ENCODE measurements around the gene CNIH3. TPM values are rescaled to one million over a fixed set of nuclear protein-coding genes. Genes with fewer than 3 reads are reported as not detected.
"Not testable (repeated sequence)": the region's sequence is repeated elsewhere in the genome, so short reads cannot be mapped to it uniquely, and the experiment has no call there.

CNIH3 gene
- 10 to 100 TPM in 1 of 2 donors, 1 to 10 TPM in 1; 7.9 to 15.3 TPM for total RNA-seq

DNA sequence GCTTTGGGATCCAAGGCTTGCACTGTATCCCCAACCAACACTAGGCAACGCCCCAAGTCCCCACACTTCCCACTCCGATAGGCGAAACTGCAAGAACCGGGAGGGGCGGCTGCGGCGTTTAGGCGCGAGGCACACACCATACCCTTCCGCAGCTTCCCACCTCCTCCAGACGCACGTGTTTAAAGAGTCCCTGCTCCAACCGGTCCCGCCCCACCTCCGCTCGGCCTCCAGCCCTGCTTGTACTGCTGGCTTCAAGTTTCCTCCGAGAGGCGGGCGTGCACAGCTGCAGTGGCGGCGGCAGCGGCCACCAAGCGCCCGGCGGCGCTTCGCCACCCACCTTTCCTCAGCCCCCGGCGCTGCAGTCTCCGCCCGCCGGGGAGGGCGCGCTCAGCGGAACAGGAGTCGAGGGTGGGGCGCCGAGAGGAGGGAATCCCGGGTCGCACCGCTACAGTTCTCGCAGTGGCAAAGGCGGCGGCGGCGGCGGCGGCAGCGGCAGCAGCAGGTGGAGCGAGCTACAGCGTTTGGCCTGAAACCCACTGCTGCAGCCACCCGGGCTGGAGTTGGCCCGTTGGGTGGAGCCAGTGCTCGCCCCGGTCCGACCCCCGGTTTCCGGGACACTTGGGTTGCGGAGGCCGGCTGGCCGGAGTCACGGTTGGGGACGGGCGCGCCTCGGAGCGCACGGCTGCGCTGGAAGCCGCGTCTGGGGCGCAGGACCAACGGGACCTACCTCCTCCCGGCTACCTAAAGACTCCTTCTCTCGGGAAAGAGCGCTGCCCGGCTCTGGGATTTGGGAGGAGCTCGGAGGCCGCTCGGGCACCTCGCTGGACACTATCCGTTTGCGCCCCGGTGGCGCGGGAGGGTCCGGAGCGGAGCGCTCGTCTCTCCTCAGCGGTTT, at the start of gene CNIH3:
CNIH3 (plus strand) TSS at position 457 of the 895 bp plus-strand sequence. CDS start 858 bp downstream, outside the sequence.
- no peaks in the 10 kb centered on the region for H3K36me3 ChIP-seq (replicated peaks in 1 of 2; ENCODE audit: insufficient read depth in 1 of 2, low read depth in 2 of 2)
- ATAC-seq (peak; percentile 82), DNase-seq (peak; percentile 71 to 87 (median 83))
- H3K4me3 ChIP-seq, result peak within 1 kb of the TSS; percentile 59 to 60
- TF ChIP-seq POLR2A (IDR thresholded peaks at IDR 0.05) (peak; percentile 75 to 88 (median 79)), CTCF (IDR thresholded peaks at IDR 0.05) (peak in 2 of 7 experiments; percentile 17 to 34)
- WGBS, 2 donors, result 0 to 1% methylated on average over 45 to 86 of the region's 91 CpGs
- H3K27me3 ChIP-seq, result no peaks in the 10 kb centered on the region
- H3K9me3 ChIP-seq, result no peaks in the 10 kb centered on the region
- H3K27ac ChIP-seq, result peak within 1 kb of the TSS; percentile 38 to 61 (median 44)
- H3K4me1 ChIP-seq, result peaks cover 31% of the 10 kb centered on the region
- intact Hi-C loops (cut with DNase I), result no loop called here

DNA sequence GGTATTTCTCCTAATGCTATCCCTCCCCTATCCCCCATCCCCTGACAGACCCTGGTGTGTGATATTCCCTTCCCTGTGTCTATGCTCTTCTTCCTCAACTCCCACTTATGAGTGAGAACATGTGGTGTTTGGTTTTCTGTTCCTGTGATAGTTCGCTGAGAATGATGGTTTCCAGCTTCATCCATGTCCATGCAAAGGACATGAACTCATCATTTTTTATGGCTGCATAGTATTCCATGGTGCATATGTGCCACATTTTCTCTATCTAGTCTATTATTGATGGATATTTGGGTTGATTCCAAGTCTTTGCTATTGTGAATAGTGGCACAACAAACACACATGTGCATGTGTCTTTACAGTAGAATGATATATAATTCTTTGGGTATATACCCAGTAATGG, 49.6 kb upstream of the CNIH3 start:
- H3K9me3 ChIP-seq; intact Hi-C loops (cut with DNase I); H3K27ac ChIP-seq; DNase-seq; H3K4me1 ChIP-seq; H3K27me3 ChIP-seq; H3K36me3 ChIP-seq (replicated peaks in 1 of 2; ENCODE audit: insufficient read depth in 1 of 2, low read depth in 2 of 2); ATAC-seq; H3K4me3 ChIP-seq: not testable (repeated sequence)
- 90 to 100% methylated on average over 1 of the region's 1 CpG for WGBS, 2 donors

DNA sequence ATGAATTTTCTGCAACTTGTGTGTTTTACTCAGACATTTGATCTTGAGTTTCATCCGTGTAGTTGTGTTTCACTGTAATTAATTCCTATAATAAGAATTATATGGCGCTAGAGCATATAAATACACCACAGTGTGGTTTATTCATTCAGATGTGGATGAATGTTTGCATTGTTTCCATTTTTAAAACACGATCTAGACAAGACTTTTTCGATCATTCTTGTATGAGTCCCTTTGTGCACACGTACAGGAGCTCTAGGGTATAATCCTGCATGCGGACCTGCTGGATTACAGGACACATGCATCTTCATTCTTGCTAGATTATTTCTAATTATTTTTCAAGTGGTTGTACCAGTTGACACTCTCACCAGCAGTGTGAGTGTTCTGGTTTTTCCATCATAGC, 46.8 kb upstream of the CNIH3 start:
- WGBS, 2 donors, result 95 to 96% methylated on average over 6 of the region's 6 CpGs
- TF ChIP-seq CTCF (IDR thresholded peaks at IDR 0.05), result no peak
- TF ChIP-seq POLR2A (IDR thresholded peaks at IDR 0.05), result no peak
- intact Hi-C loops (cut with DNase I), result no loop called here
- Histone ChIP-seq H3K4me1 (no peaks in the 10 kb centered on the region), H3K27ac (no peak overlapping the region), H3K36me3 (replicated peaks in 1 of 2; ENCODE audit: insufficient read depth in 1 of 2, low read depth in 2 of 2) (no peaks in the 10 kb centered on the region), H3K27me3 (no peaks in the 10 kb centered on the region), H3K9me3 (no peaks in the 10 kb centered on the region), H3K4me3 (no peak overlapping the region)
- DNase-seq (no peak), ATAC-seq (no peak)

GRCh38 chr1:224571975-224572374, 44.1 kb upstream of the CNIH3 start:
- 65 to 80% methylated on average over 3 of the region's 3 CpGs for WGBS, 2 donors
- H3K9me3 ChIP-seq; H3K4me3 ChIP-seq; H3K27me3 ChIP-seq; DNase-seq; intact Hi-C loops (cut with DNase I); H3K36me3 ChIP-seq (replicated peaks in 1 of 2; ENCODE audit: insufficient read depth in 1 of 2, low read depth in 2 of 2); H3K4me1 ChIP-seq; H3K27ac ChIP-seq; ATAC-seq: not testable (repeated sequence)

- no peak for DNase-seq
- H3K36me3 ChIP-seq (replicated peaks in 1 of 2; ENCODE audit: insufficient read depth in 1 of 2, low read depth in 2 of 2), result no peaks in the 10 kb centered on the region
- no peak for TF ChIP-seq POLR2A (IDR thresholded peaks at IDR 0.05)
- no peak for TF ChIP-seq CTCF (IDR thresholded peaks at IDR 0.05)
Measured at GRCh38 chr1:224579526-224579925, 36.6 kb upstream of the CNIH3 start.

More at GRCh38 chr1:224579526-224579925, 36.6 kb upstream of the CNIH3 start:
- no peak overlapping the region for H3K27ac ChIP-seq
- H3K4me3 ChIP-seq, result no peak overlapping the region
- intact Hi-C loops (cut with DNase I), result no loop called here
- WGBS, 2 donors, result 76 to 85% methylated on average over 1 of the region's 1 CpG
- ATAC-seq, result no peak
- no peaks in the 10 kb centered on the region for H3K27me3 ChIP-seq
- H3K4me1 ChIP-seq, result no peaks in the 10 kb centered on the region
- peaks cover 0 to 7% (median 0%) of the 10 kb centered on the region in 3 donors for H3K9me3 ChIP-seq
